K562 (cell line): Measurements from ENCODE around the gene KLK1. TPM values are rescaled to one million over a fixed set of nuclear protein-coding genes. Genes with fewer than 3 reads are reported as not detected.

Experiments used
- AFF1 ChIP-seq, 2 experiments: fragments of 450-650 bp; IDR thresholded peaks; 2 replicates each; pipeline ENCODE4 v1.6.1; 2018; ENCODE audit warnings: mild to moderate bottlenecking in 2 of 2, low read depth in 1 of 2; ENCODE audit not compliant: partially characterized antibody in 2 of 2
- CCAR2 ChIP-seq: fragments of 200-400 bp; formaldehyde crosslinking; IDR thresholded peaks from 2 replicates; pipeline ENCODE4 v1.6.1; 2017; ENCODE audit warnings: mild to moderate bottlenecking, low read depth, low read length
- NEUROD1 ChIP-seq: fragments of 150-350 bp; IDR thresholded peaks from 2 replicates; pipeline ENCODE4 v1.6.1; 2014; ENCODE audit warnings: borderline replicate concordance, low read length, low read depth; ENCODE audit not compliant: partially characterized antibody
- NR4A1 ChIP-seq, 2 experiments: fragments of 250-450 bp in 1 of 2; fragments of 450-650 bp in 1 of 2; sonication (Bioruptor Pico) in 1 of 2; IDR thresholded peaks; 2 replicates each; pipeline versions ENCODE4 v1.4.0 to v1.6.1; 2016 to 2020; ENCODE audit warnings: mild to moderate bottlenecking in 2 of 2, missing compliant biosample characterization in 1 of 2, missing genetic modification characterization in 1 of 2, moderate library complexity in 1 of 2
- PREB ChIP-seq: sonication (generic); formaldehyde crosslinking; IDR thresholded peaks from 2 replicates; pipeline ENCODE4 v1.8.1; 2023; ENCODE audit warnings: mild to moderate bottlenecking, missing genetic modification reagents
- SRSF1 ChIP-seq: fragments of 200-400 bp; formaldehyde crosslinking; IDR thresholded peaks from 2 replicates; pipeline ENCODE4 v1.6.1; 2017; ENCODE audit warnings: mild to moderate bottlenecking, low read depth, low read length, moderate library complexity
- STAG1 ChIP-seq: sonication (generic); formaldehyde crosslinking; IDR thresholded peaks from 2 replicates; pipeline ENCODE4 v1.5.0; 2020; ENCODE audit warnings: missing genetic modification reagents, borderline replicate concordance
- TCF3 ChIP-seq: sonication (generic); formaldehyde crosslinking; IDR thresholded peaks from 2 replicates; pipeline ENCODE4 v1.4.0; 2020; ENCODE audit warnings: mild to moderate bottlenecking, missing genetic modification reagents
- TSHZ1 ChIP-seq: fragments of 250-450 bp; sonication (Bioruptor Pico); IDR thresholded peaks from 2 replicates; pipeline ENCODE4 v1.4.0; 2020; ENCODE audit warnings: mild to moderate bottlenecking, moderate library complexity
- ZNF124 ChIP-seq: sonication (generic); formaldehyde crosslinking; IDR thresholded peaks from 2 replicates; pipeline ENCODE4 v1.8.1; 2022; ENCODE audit warnings: missing genetic modification reagents
- ZNF592 ChIP-seq: fragments of 450-650 bp; IDR thresholded peaks from 2 replicates; pipeline ENCODE4 v1.6.1; 2017; ENCODE audit warnings: antibody characterized with exemption, mild to moderate bottlenecking
- ZNF668 ChIP-seq: fragments of 250-450 bp; sonication (Bioruptor Pico); IDR thresholded peaks from 2 replicates; pipeline ENCODE4 v1.8.0; 2022; ENCODE audit warnings: mild to moderate bottlenecking, inconsistent platforms
- polyA plus RNA-seq, 8 experiments: library from polyadenylated mRNA; depleted of rRNA in 4 of 8; stranded (reverse) in 5 of 8; unstranded in 3 of 8; fragments of >200 nt; fragmentation: Nextera tagmentation in 2 of 8; fragmentation: Illumina TruSeq in 1 of 8; extraction: Ambion mirVana in 2 of 8; extraction: Trizol in 1 of 8; gene quantifications; 2 replicates each; pipeline versions ENCODE4 v1.2.1 to v1.2.3, GENCODE V29; 2011 to 2014; ENCODE audit warnings: inconsistent platforms in 1 of 8, missing spikeins in 1 of 8
- total RNA-seq, 7 experiments: library from RNA; depleted of rRNA in 6 of 7; stranded (reverse); fragments of >200 nt in 6 of 7; fragmentation: Illumina TruSeq in 2 of 7; extraction: Trizol in 2 of 7; gene quantifications; 2 replicates each; pipeline versions ENCODE4 v1.2.1 to v1.2.3, GENCODE V29; 2011 to 2021; ENCODE audit warnings: low replicate concordance in 1 of 7

Gene KLK1
- total and polyA plus RNA-seq, 9 of the 15 experiments (the other 6 are each of a cell fraction or from before 2014, with no cell fraction given): 0.87 to 15.4 (median 9.1) TPM

- TF ChIP-seq ZNF592: peak; percentile 80
- no peak for TF ChIP-seq TCF3 (CRISPR knock-in tag)
- TF ChIP-seq TSHZ1 (CRISPR knock-in tag): no peak
- TF ChIP-seq PREB (CRISPR knock-in tag): 0 out of 2 replicates have a peak, but pooled peaks have one; percentile 23
- no peak for TF ChIP-seq NEUROD1
- no peak for TF ChIP-seq NR4A1 (CRISPR knock-in tag; IDR thresholded peaks at IDR 0.05)
- no peak for TF ChIP-seq NR4A1 (tag; IDR thresholded peaks at IDR 0.05)
- no peak for TF ChIP-seq CCAR2
- no peak for TF ChIP-seq STAG1 (CRISPR knock-in tag)
- TF ChIP-seq ZNF124 (CRISPR knock-in tag): no peak
- TF ChIP-seq AFF1 (IDR thresholded peaks at IDR 0.05; ENCODE audit: low read depth in 1 of 2, partially characterized antibody in 2 of 2): peak in 1 of 2 experiments; percentile 75
- TF ChIP-seq SRSF1: no peak
- no peak for TF ChIP-seq ZNF668 (CRISPR knock-in tag)
Observed at GRCh38 chr19:50804420-50805272, 18.9 kb downstream of the KLK1 start (continued).
